Body of pancreas (tissue), 4 donors: Measurements from ENCODE around the gene ZNF790. TPM values are rescaled to one million over a fixed set of nuclear protein-coding genes. Genes with fewer than 3 reads are reported as not detected.
"Not testable (repeated sequence)": the region's sequence is repeated elsewhere in the genome, so short reads cannot be mapped to it uniquely, and the experiment has no call there.

ENCODE experiments used
- ATAC-seq: fragments of 150-250 bp; one replicate; pipeline ENCODE4 v1.9.1; 2016
- DNase-seq, 4 donors: peaks; one replicate each; pipeline ENCODE4 v3.0.0-alpha.2; 2019
- H3K27ac ChIP-seq, 4 donors: fragments of 200-600 bp; sonication (generic); 1 replicate in 3 of 4; 2 replicates in 1 of 4; pipeline versions ENCODE4 v1.5.1 to v1.6.1; 2016 to 2019; ENCODE audit warnings: mild to moderate bottlenecking in 1 of 4, mixed read lengths in 1 of 4, moderate library complexity in 1 of 4
- H3K27me3 ChIP-seq, 2 donors: fragments of 200-600 bp; sonication (generic); one replicate each; pipeline ENCODE4 v1.6.0; 2016; ENCODE audit warnings: mild to moderate bottlenecking in 1 of 2
- H3K36me3 ChIP-seq, 2 donors: fragments of 200-600 bp; sonication (generic); replicated peaks in 1 of 2; 2 replicates each; pipeline ENCODE4 v1.5.1; 2016; ENCODE audit warnings: low read depth in 2 of 2; ENCODE audit not compliant: insufficient read depth in 1 of 2
- H3K4me1 ChIP-seq: fragments of 200-600 bp; sonication (generic); one replicate; pipeline ENCODE4 v1.6.0; 2016
- H3K4me3 ChIP-seq, 2 donors: fragments of 200-600 bp; sonication (generic); 1 replicate in 1 of 2; 2 replicates in 1 of 2; pipeline ENCODE4 v1.5.1; 2016 to 2019
- H3K9me3 ChIP-seq, 3 donors: fragments of 200-600 bp; sonication (generic); 1 replicate in 2 of 3; 2 replicates in 1 of 3; pipeline ENCODE4 v1.5.1; 2016
- CTCF ChIP-seq, 7 experiments: fragments of 450-650 bp in 4 of 7; fragments of 200-600 bp in 3 of 7; sonication (generic) in 3 of 7; IDR thresholded peaks; one replicate each; pipeline ENCODE4 v1.5.1; 2016 to 2019; ENCODE audit warnings: antibody characterized with exemption in 7 of 7
- POLR2A ChIP-seq, 3 donors: fragments of 450-650 bp; IDR thresholded peaks; one replicate each; pipeline ENCODE4 v1.6.1; 2016; ENCODE audit warnings: antibody characterized with exemption in 3 of 3, mild to moderate bottlenecking in 2 of 3
- WGBS, 2 donors: methylation state at CpG; one replicate each; pipeline ENCODE4 v1.1.5; 2017; 5-methylcytosine and 5-hydroxymethylcytosine counted together
- intact Hi-C: fragments of 100-400 bp; cut with DNase I; formaldehyde crosslinking; loops from one replicate; pipeline ENCODE4 v1.15.1; 2023
- total RNA-seq, 2 donors: library from RNA; depleted of rRNA; stranded (reverse); fragments of >200 nt; gene quantifications; one replicate each; pipeline ENCODE4 v1.1.0, GENCODE V29; 2016

Gene ZNF790
- total RNA-seq, 2 donors from 2014 or later, result 1.6 to 5.7 TPM

GRCh38 chr19:36797786-36798108, 40.4 kb downstream of the ZNF790 start:
- intact Hi-C loops, result no loop called here
- peaks cover 0 to 21% (median 0%) of the 10 kb centered on the region in 3 donors for H3K9me3 ChIP-seq
- WGBS, 2 donors, result 0 to 4% methylated on average over 9 of the region's 9 CpGs

GRCh38 chr19:36796714-36796992, 41.5 kb downstream of the ZNF790 start:
- Histone ChIP-seq H3K4me3 (peak overlapping the region; percentile 10 to 56), H3K27me3 (no peaks in the 10 kb centered on the region), H3K9me3 (peaks cover 0 to 21% (median 0%) of the 10 kb centered on the region in 3 donors), H3K27ac (peak overlapping the region in 3 of 4 donors; percentile 56 to 88 (median 69)), H3K36me3 (no peaks in the 10 kb centered on the region), H3K4me1 (peaks cover 17% of the 10 kb centered on the region)
- 10 to 17% methylated on average over 19 of the region's 19 CpGs for WGBS, 2 donors
- TF ChIP-seq POLR2A (IDR thresholded peaks at IDR 0.05) (no peak), CTCF (IDR thresholded peaks at IDR 0.05) (no peak)
- DNase-seq, result no peak
- intact Hi-C loops, result no loop called here
- ATAC-seq, result no peak

More at GRCh38 chr19:36797786-36798108, 40.4 kb downstream of the ZNF790 start:
- H3K4me1 ChIP-seq, result peaks cover 17% of the 10 kb centered on the region
- no peaks in the 10 kb centered on the region for H3K27me3 ChIP-seq
- peak overlapping the region in 3 of 4 donors; percentile 56 to 88 (median 69) for H3K27ac ChIP-seq
- no peak for ATAC-seq
- TF ChIP-seq CTCF (IDR thresholded peaks at IDR 0.05), result no peak
- TF ChIP-seq POLR2A (IDR thresholded peaks at IDR 0.05), result no peak
- H3K36me3 ChIP-seq, result no peaks in the 10 kb centered on the region
- DNase-seq, result no peak
- peak overlapping the region; percentile 13 to 56 for H3K4me3 ChIP-seq

- H3K4me1 ChIP-seq, intact Hi-C loops, H3K4me3 ChIP-seq, H3K36me3 ChIP-seq, H3K27me3 ChIP-seq: not testable (repeated sequence)
- ATAC-seq, result peak; percentile 97
- H3K9me3 ChIP-seq, result peaks cover 0 to 11% (median 0%) of the 10 kb centered on the region in 3 donors
- DNase-seq, result peak; percentile 41 to 62 (median 50)
- 8% methylated on average over 15 to 26 of the region's 34 CpGs for WGBS, 2 donors
- peak overlapping the region in 3 of 4 donors; percentile 34 to 68 (median 34) for H3K27ac ChIP-seq
- TF ChIP-seq CTCF (IDR thresholded peaks at IDR 0.05), result peak in 4 of 7 experiments; percentile 30 to 33 (median 32)
Observed at GRCh38 chr19:36791420-36792141, 46.6 kb downstream of the ZNF790 start.

- Histone ChIP-seq H3K9me3 (peaks cover 0 to 8% (median 0%) of the 10 kb centered on the region in 3 donors), H3K4me1 (peaks cover 14% of the 10 kb centered on the region), H3K4me3 (no peak overlapping the region), H3K36me3 (no peaks in the 10 kb centered on the region), H3K27ac (peak overlapping the region; percentile 9 to 63 (median 41)), H3K27me3 (no peaks in the 10 kb centered on the region)
- peak; percentile 12 to 64 (median 60) for TF ChIP-seq POLR2A (IDR thresholded peaks at IDR 0.05)
- TF ChIP-seq CTCF (IDR thresholded peaks at IDR 0.05), result no peak
- ATAC-seq, result peak; percentile 18
- intact Hi-C loops, result no loop called here
- peak; percentile 16 to 49 (median 33) for DNase-seq
- WGBS, 2 donors, result 21 to 23% methylated on average over 11 to 38 of the region's 38 CpGs
Observed at GRCh38 chr19:36775768-36776167, 62.4 kb downstream of the ZNF790 start.

GRCh38 chr19:36773223-36773579, 65.0 kb downstream of the ZNF790 start:
- peaks cover 14% of the 10 kb centered on the region for H3K4me1 ChIP-seq
- DNase-seq (no peak), ATAC-seq (no peak)
- H3K27ac ChIP-seq, result peak overlapping the region in 3 of 4 donors; percentile 61 to 86 (median 77)
- 2 to 5% methylated on average over 15 of the region's 15 CpGs for WGBS, 2 donors
- peak overlapping the region in 1 of 2 donors; percentile 90 for H3K4me3 ChIP-seq
- no peaks in the 10 kb centered on the region for H3K36me3 ChIP-seq
- intact Hi-C loops, result no loop called here
- H3K9me3 ChIP-seq, result peaks cover 0 to 12% (median 0%) of the 10 kb centered on the region in 3 donors
- H3K27me3 ChIP-seq, result no peaks in the 10 kb centered on the region
- TF ChIP-seq POLR2A (IDR thresholded peaks at IDR 0.05), result no peak
- no peak for TF ChIP-seq CTCF (IDR thresholded peaks at IDR 0.05)
